B cell (primary cell): ENCODE results near the gene PLEKHA7.

Experiments used
- CTCF ChIP-seq: fragments of 200-600 bp; IDR thresholded peaks from one replicate; pipeline ENCODE4 v1.8.0; 2022; ENCODE audit warnings: antibody characterized with exemption, mild to moderate bottlenecking
- EZH2 ChIP-seq: IDR thresholded peaks from 2 replicates; pipeline ENCODE4 v1.6.1; 2012; ENCODE audit warnings: borderline replicate concordance, low read depth, mild to moderate bottlenecking, moderate library complexity, low read length; ENCODE audit not compliant: insufficient read depth, poor library complexity, severe bottlenecking

DNA sequence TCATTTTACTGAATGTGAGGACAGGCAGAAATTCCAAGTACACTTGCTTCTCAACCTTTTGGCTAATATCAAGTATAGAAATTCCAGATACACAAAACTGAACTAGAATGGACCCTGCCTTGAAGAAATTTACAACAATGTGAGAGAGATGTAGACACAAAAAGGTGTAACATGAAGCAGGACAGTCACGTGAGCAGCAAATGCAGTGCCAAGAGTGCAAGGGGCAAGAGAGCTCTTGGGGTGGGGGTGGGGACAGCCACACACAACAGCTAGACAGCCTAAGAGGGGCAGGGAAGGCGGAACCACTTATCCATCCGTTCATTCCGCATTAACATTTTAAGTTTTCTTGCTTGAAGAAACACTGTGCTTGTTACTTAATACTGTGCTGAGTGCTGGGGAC lies 28.9 kb downstream of the PLEKHA7 start:
- TF ChIP-seq CTCF (no peak), EZH2 (no peak)
